ENCODE results near the gene ARRDC2. TPM values are rescaled to one million over a fixed set of nuclear protein-coding genes. Genes with fewer than 3 reads are reported as not detected.

ARRDC2 gene
- total RNA-seq, result 10 to 100 TPM; 18.7 to 77.9 (median 43.1) TPM

GRCh38 chr19:18007917-18008673 is at the start of gene ARRDC2:
ARRDC2 (plus strand) TSS chr19:18008170; CDS start chr19:18008311, 141 bp downstream.
- peaks cover 0 to 5% of the 10 kb centered on the region in 2 donors for H3K4me1 ChIP-seq

GRCh38 chr19:17963936-17964691 is 43.9 kb upstream of the ARRDC2 start:
- no peaks in the 10 kb centered on the region for H3K36me3 ChIP-seq
- peaks cover 0 to 7% of the 10 kb centered on the region in 2 donors for H3K27me3 ChIP-seq
- no peak overlapping the region for H3K4me3 ChIP-seq
- TF ChIP-seq CTCF (IDR thresholded peaks at IDR 0.05) (no peak), POLR2A (IDR thresholded peaks at IDR 0.05) (no peak)
- intact Hi-C loops (cut with DNase I; ENCODE audit: low total_unique reads), result no loop called here
- H3K9me3 ChIP-seq, result no peaks in the 10 kb centered on the region
- H3K4me1 ChIP-seq, result no peaks in the 10 kb centered on the region
- no peak overlapping the region for H3K27ac ChIP-seq
- DNase-seq, result no peak

More at GRCh38 chr19:18007917-18008673, at the start of gene ARRDC2:
- Histone ChIP-seq H3K27ac (peak within 1 kb of the TSS; percentile 80 to 81), H3K36me3 (no peaks in the 10 kb centered on the region), H3K9me3 (no peaks in the 10 kb centered on the region), H3K4me3 (peak within 1 kb of the TSS; percentile 43 to 51), H3K27me3 (no peaks in the 10 kb centered on the region)
- TF ChIP-seq CTCF (IDR thresholded peaks at IDR 0.05) (peak in 1 of 4 experiments; percentile 13), POLR2A (IDR thresholded peaks at IDR 0.05) (peak; percentile 44 to 72)
- peak; percentile 88 to 89 for DNase-seq
- intact Hi-C loops (cut with DNase I; ENCODE audit: low total_unique reads), result loop anchor here (5.0 kb wide), 1 partner anchor 49 kb away; no protein-coding TSS in a partner anchor

GRCh38 chr19:17965370-17966128 is 42.4 kb upstream of the ARRDC2 start:
- Histone ChIP-seq H3K4me1 (no peaks in the 10 kb centered on the region), H3K27me3 (peaks cover 0 to 7% of the 10 kb centered on the region in 2 donors)

GRCh38 chr19:17966129-17966483 is 41.9 kb upstream of the ARRDC2 start:
- Histone ChIP-seq H3K36me3 (no peaks in the 10 kb centered on the region), H3K9me3 (no peaks in the 10 kb centered on the region), H3K4me1 (no peaks in the 10 kb centered on the region), H3K4me3 (no peak overlapping the region), H3K27me3 (peaks cover 0 to 7% of the 10 kb centered on the region in 2 donors), H3K27ac (no peak overlapping the region)
- intact Hi-C loops (cut with DNase I; ENCODE audit: low total_unique reads), result no loop called here
- TF ChIP-seq CTCF (IDR thresholded peaks at IDR 0.05) (no peak), POLR2A (IDR thresholded peaks at IDR 0.05) (no peak)
- DNase-seq, result no peak

More at GRCh38 chr19:17965370-17966128, 42.4 kb upstream of the ARRDC2 start:
- no peaks in the 10 kb centered on the region for H3K9me3 ChIP-seq
- no peak for DNase-seq
- H3K36me3 ChIP-seq, result no peaks in the 10 kb centered on the region
- intact Hi-C loops (cut with DNase I; ENCODE audit: low total_unique reads), result no loop called here
- H3K27ac ChIP-seq, result no peak overlapping the region
- no peak overlapping the region for H3K4me3 ChIP-seq
- TF ChIP-seq CTCF (IDR thresholded peaks at IDR 0.05) (no peak), POLR2A (IDR thresholded peaks at IDR 0.05) (no peak)
